PC-9 (cell line): ENCODE measurements around the gene STARD13. TPM values are rescaled to one million over a fixed set of nuclear protein-coding genes. Genes with fewer than 3 reads are reported as not detected.

Source experiments
- BruUV-seq: library from RNA; stranded (reverse); fragments of 400-500 nt; replicated peaks from 2 replicates; lab custom pipeline; 2021; lab: Mats Ljungman, UMichigan
- CTCF ChIA-PET: fragments of 300-600 bp; sonication (Branson Sonifier 250); formaldehyde crosslinking; loops from one replicate; lab custom pipeline; 2022; ENCODE audit warnings: antibody characterized with exemption; lab: Charles Lee
- POLR2A ChIA-PET: fragments of 300-600 bp; sonication (Branson Sonifier 250); formaldehyde crosslinking; loops from one replicate; lab custom pipeline; 2022; ENCODE audit warnings: antibody characterized with exemption; ENCODE audit not compliant: unreplicated experiment; lab: Charles Lee
- DNase-seq, 2 experiments: peaks; one replicate each; pipeline versions ENCODE4 v3.0.0 to v3.0.0-alpha.2; 2015 to 2022; ENCODE audit warnings: mixed read lengths in 1 of 2
- H2AFZ ChIP-seq: fragments of 200-600 bp; sonication (generic); 2 replicates; pipeline ENCODE4 v1.8.1; 2017; ENCODE audit warnings: antibody characterized with exemption
- H3F3A ChIP-seq: fragments of 200-600 bp; sonication (generic); 2 replicates; pipeline ENCODE4 v1.8.1; 2017; ENCODE audit warnings: antibody characterized with exemption, mild to moderate bottlenecking, low read depth; ENCODE audit not compliant: insufficient read depth
- H3K27ac ChIP-seq: fragments of 200-600 bp; sonication (generic); 2 replicates; pipeline ENCODE4 v1.6.1; 2016; ENCODE audit warnings: mixed run types
- H3K27me3 ChIP-seq: fragments of 200-600 bp; sonication (generic); 2 replicates; pipeline ENCODE4 v1.6.1; 2016; ENCODE audit warnings: low read depth, mixed run types; ENCODE audit not compliant: insufficient read depth
- H3K36me3 ChIP-seq: fragments of 200-600 bp; sonication (generic); 2 replicates; pipeline ENCODE4 v1.6.1; 2016; ENCODE audit warnings: low read depth, mixed run types
- H3K4me1 ChIP-seq: fragments of 200-600 bp; sonication (generic); replicated peaks from 2 replicates; pipeline ENCODE4 v1.6.1; 2016; ENCODE audit warnings: mixed run types; ENCODE audit not compliant: insufficient read depth
- H3K4me2 ChIP-seq: fragments of 200-600 bp; sonication (generic); 2 replicates; pipeline ENCODE4 v1.6.1; 2017; ENCODE audit warnings: mixed run types
- H3K4me3 ChIP-seq: fragments of 200-600 bp; sonication (generic); 2 replicates; pipeline ENCODE4 v1.6.1; 2016; ENCODE audit warnings: mixed run types
- H3K79me2 ChIP-seq: fragments of 200-600 bp; sonication (generic); 2 replicates; pipeline ENCODE4 v1.6.1; 2017; ENCODE audit warnings: low read depth, mixed run types
- H3K9me2 ChIP-seq: fragments of 200-600 bp; sonication (generic); 2 replicates; pipeline ENCODE4 v1.8.1; 2017; ENCODE audit warnings: mild to moderate bottlenecking; ENCODE audit not compliant: insufficient read depth
- H3K9me3 ChIP-seq: fragments of 200-600 bp; sonication (generic); 2 replicates; pipeline ENCODE4 v1.8.1; 2016; ENCODE audit warnings: low read depth; ENCODE audit not compliant: insufficient read depth
- H4K20me1 ChIP-seq: fragments of 200-600 bp; sonication (generic); 2 replicates; pipeline ENCODE4 v1.8.1; 2017; ENCODE audit not compliant: insufficient read depth
- EZH2 ChIP-seq: fragments of 200-600 bp; sonication (generic); IDR thresholded peaks from 2 replicates; pipeline ENCODE4 v1.8.0; 2017; ENCODE audit warnings: antibody characterized with exemption, low read depth
- intact Hi-C: fragments of 100-400 bp; cut with micrococcal nuclease; formaldehyde crosslinking; loops from one replicate; pipeline ENCODE4 v1.10.0; 2022; ENCODE audit not compliant: unreplicated experiment
- total RNA-seq: library from RNA; stranded (reverse); gene quantifications from 2 replicates; pipeline ENCODE4 v1.2.3, GENCODE V29; 2021
- TF ChIP-seq, protein P1 (sequence below): fragments of 200-600 bp; sonication (generic); conservative IDR thresholded peaks from 2 replicates; pipeline ENCODE4 v1.6.1; 2017; ENCODE audit warnings: mixed run types, antibody characterized with exemption, mild to moderate bottlenecking, moderate library complexity

Gene STARD13
- total RNA-seq, 1 experiment from 2014 or later = 19.6 TPM

DNA sequence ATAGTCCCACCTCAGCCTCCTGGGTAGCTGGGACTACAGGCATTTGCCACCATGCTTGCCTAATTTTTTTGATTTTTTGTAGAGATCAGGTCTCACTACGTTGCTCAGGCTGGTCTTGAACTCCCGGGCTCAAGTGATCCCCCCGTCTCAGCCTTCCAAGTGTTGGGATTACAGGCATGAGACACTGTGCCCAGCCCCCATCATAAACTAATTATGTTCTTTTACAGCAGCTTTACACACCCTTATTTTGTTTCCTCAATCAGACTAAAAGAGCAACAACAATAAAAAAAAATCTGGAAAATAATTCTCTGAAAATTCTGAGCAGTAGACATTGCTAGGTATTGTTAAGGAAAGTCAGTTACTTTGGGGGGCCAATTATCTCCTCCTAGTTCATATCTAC lies 35.7 kb downstream of the STARD13 start:
- no peaks in the 10 kb centered on the region for H3K36me3 ChIP-seq
- H3K27ac ChIP-seq = no peak overlapping the region
- CTCF ChIA-PET = no interaction called here
- intact Hi-C loops = no loop called here
- POLR2A ChIA-PET = no interaction called here
- H3F3A ChIP-seq = peaks cover 16% of the 10 kb centered on the region
- no TSS peak for BruUV-seq
- no peak for DNase-seq
- H3K79me2 ChIP-seq = peaks cover 40% of the 10 kb centered on the region
- H3K4me1 ChIP-seq = peaks cover 32% of the 10 kb centered on the region
- H3K27me3 ChIP-seq = no peaks in the 10 kb centered on the region
- H3K4me2 ChIP-seq = no peak overlapping the region
- no peak overlapping the region for H2AFZ ChIP-seq
- TF ChIP-seq, protein P1, sequence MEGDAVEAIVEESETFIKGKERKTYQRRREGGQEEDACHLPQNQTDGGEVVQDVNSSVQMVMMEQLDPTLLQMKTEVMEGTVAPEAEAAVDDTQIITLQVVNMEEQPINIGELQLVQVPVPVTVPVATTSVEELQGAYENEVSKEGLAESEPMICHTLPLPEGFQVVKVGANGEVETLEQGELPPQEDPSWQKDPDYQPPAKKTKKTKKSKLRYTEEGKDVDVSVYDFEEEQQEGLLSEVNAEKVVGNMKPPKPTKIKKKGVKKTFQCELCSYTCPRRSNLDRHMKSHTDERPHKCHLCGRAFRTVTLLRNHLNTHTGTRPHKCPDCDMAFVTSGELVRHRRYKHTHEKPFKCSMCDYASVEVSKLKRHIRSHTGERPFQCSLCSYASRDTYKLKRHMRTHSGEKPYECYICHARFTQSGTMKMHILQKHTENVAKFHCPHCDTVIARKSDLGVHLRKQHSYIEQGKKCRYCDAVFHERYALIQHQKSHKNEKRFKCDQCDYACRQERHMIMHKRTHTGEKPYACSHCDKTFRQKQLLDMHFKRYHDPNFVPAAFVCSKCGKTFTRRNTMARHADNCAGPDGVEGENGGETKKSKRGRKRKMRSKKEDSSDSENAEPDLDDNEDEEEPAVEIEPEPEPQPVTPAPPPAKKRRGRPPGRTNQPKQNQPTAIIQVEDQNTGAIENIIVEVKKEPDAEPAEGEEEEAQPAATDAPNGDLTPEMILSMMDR = no peak
- no peak for TF ChIP-seq EZH2
- H3K9me3 ChIP-seq = no peaks in the 10 kb centered on the region
- H4K20me1 ChIP-seq = 0 out of 2 replicates have a peak, but pooled peaks cover 5% of the 10 kb centered on the region
- no peak overlapping the region for H3K4me3 ChIP-seq
- H3K9me2 ChIP-seq = no peaks in the 10 kb centered on the region

DNA sequence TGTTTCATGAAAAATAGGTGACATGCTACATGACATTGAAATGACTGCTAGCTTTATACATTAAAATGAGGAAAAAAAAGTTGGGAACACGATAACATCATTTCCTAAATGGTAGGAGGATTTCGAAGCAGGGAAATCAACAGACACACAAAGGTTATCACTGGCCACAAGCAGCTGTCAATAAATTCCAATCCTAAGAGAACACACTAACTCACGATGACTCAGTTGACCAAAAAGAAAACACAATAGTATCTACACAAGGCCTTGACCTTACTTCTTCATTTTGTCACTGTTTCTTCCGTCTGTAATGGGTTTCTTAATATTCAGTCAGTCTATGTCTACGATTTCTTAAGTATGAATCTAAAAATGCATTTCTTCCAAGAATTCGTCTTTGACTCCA lies 36.5 kb downstream of the STARD13 start:
- intact Hi-C loops = no loop called here
- H3K4me2 ChIP-seq = no peak overlapping the region
- H3K27me3 ChIP-seq = no peaks in the 10 kb centered on the region
- no peaks in the 10 kb centered on the region for H3K36me3 ChIP-seq
- H3K9me3 ChIP-seq = no peaks in the 10 kb centered on the region
- H3K27ac ChIP-seq = peak overlapping the region; percentile 33
- peaks cover 16% of the 10 kb centered on the region for H3F3A ChIP-seq
- no peaks in the 10 kb centered on the region; the same call in 1 of the 2 replicates for H3K9me2 ChIP-seq
- no TSS peak for BruUV-seq
- DNase-seq = no peak
- POLR2A ChIA-PET = no interaction called here
- H2AFZ ChIP-seq = no peak overlapping the region
- no peak overlapping the region for H3K4me3 ChIP-seq
- H3K79me2 ChIP-seq = peaks cover 37% of the 10 kb centered on the region
- CTCF ChIA-PET = interaction anchor here (0.7 kb wide), 1 partner anchor 20 kb away, joined by 4 read pairs; no protein-coding TSS in a partner anchor
- 0 out of 2 replicates have a peak, but pooled peaks cover 5% of the 10 kb centered on the region for H4K20me1 ChIP-seq
- no peak for TF ChIP-seq EZH2
- TF ChIP-seq, protein P1 = no peak
- peaks cover 32% of the 10 kb centered on the region for H3K4me1 ChIP-seq

DNA sequence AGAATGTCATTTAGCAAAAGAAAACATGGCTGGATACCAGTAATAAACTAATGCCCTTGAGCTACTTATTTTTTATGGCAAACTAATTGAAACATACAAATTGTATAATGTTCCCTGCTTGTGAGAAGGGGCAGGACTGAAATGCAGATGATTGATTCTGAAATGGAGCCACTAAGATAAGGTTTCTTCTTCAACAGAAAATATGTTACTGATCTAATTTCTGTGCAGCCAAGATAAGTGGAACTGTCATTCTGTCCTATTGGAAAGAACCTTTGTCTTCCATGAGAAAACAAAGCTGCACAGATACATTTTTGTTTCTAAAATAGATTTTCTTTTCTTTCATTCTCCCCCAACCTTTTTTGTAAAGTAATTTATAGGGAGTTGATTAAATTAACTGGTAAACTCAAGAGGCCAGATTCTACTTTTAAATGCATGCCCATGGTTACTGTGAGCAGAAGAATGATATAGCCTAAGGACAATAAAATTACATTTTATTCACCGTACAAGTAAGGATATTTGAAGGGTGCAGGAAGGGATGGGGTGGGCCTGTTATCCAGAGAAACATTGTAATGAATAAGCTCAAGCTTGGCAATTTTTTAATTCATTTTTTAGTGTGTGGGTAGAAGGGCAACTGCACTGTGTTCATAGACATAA lies 39.9 kb downstream of the STARD13 start:
- H3K4me3 ChIP-seq = no peak overlapping the region
- peaks cover 27% of the 10 kb centered on the region for H3K79me2 ChIP-seq
- ChIA-PET CTCF (no interaction called here), POLR2A (no interaction called here)
- no TSS peak for BruUV-seq
- no peak overlapping the region for H3K27ac ChIP-seq
- H3K9me3 ChIP-seq = 0 out of 2 replicates have a peak, but pooled peaks cover 5% of the 10 kb centered on the region
- no peak overlapping the region for H3K4me2 ChIP-seq
- peaks cover 2% of the 10 kb centered on the region for H3F3A ChIP-seq
- TF ChIP-seq, protein P1 = no peak
- no peak for TF ChIP-seq EZH2
- no peaks in the 10 kb centered on the region for H3K27me3 ChIP-seq
- no peaks in the 10 kb centered on the region; the same call in 1 of the 2 replicates for H3K9me2 ChIP-seq
- peaks cover 4% of the 10 kb centered on the region; the same call in 1 of the 2 replicates for H3K36me3 ChIP-seq
- no peak overlapping the region for H2AFZ ChIP-seq
- no peak for DNase-seq
- intact Hi-C loops = no loop called here
- H4K20me1 ChIP-seq = 0 out of 2 replicates have a peak, but pooled peaks cover 5% of the 10 kb centered on the region
- peaks cover 12% of the 10 kb centered on the region for H3K4me1 ChIP-seq
